Putamen (tissue), 1 donor: ENCODE data around the gene STRIP2.
"Not testable (repeated sequence)": the region's sequence is repeated elsewhere in the genome, so short reads cannot be mapped to it uniquely, and the experiment has no call there.

Source experiments
- DNase-seq: peaks from one replicate; pipeline ENCODE4 v3.0.0-alpha.2; 2016; ENCODE audit warnings: low spot score

Gene STRIP2, protein sequence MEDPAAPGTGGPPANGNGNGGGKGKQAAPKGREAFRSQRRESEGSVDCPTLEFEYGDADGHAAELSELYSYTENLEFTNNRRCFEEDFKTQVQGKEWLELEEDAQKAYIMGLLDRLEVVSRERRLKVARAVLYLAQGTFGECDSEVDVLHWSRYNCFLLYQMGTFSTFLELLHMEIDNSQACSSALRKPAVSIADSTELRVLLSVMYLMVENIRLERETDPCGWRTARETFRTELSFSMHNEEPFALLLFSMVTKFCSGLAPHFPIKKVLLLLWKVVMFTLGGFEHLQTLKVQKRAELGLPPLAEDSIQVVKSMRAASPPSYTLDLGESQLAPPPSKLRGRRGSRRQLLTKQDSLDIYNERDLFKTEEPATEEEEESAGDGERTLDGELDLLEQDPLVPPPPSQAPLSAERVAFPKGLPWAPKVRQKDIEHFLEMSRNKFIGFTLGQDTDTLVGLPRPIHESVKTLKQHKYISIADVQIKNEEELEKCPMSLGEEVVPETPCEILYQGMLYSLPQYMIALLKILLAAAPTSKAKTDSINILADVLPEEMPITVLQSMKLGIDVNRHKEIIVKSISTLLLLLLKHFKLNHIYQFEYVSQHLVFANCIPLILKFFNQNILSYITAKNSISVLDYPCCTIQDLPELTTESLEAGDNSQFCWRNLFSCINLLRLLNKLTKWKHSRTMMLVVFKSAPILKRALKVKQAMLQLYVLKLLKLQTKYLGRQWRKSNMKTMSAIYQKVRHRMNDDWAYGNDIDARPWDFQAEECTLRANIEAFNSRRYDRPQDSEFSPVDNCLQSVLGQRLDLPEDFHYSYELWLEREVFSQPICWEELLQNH

DNA sequence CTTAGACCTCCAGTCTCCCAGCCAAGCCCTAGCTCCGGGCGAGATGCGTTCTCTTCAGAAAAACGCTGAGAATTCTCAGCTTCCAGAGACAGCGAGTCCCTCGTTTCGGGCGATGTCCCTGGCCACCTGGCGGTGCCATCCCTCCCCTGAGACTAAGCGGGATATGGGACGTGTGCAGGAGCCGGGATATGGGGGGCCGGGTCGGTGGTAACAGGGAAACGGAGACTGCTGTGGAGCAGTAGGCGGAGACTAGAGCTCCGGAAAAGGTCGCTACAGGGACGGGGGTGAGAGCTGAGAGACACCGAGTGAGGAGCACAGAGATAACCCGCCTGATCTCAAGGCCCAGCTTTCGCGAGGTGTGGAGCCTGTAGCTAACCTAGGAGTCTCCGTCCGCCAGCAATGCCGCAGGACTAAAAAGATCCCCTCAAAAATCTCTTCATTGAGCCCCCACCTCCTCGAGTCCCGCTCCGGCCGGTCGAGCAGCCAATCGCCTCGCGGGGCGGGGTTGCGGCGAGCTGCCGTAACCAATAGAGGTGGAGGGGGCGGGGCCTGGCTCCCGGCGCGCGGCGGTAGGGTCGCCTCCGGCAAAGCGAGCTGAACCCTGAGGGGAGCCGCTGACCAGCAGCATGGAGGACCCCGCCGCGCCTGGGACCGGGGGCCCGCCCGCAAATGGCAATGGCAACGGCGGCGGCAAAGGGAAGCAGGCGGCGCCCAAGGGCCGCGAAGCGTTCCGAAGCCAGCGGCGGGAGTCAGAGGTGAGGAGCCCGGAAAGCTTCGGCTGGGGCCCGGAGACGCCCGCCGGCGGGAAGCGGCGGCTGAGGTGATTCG, at the start of gene STRIP2:
Gene STRIP2, plus strand, starts transcription at position 586 of the 828 bp plus-strand sequence. Its CDS starts 41 bp downstream, at position 627.
- peak; percentile 91 for DNase-seq

DNA sequence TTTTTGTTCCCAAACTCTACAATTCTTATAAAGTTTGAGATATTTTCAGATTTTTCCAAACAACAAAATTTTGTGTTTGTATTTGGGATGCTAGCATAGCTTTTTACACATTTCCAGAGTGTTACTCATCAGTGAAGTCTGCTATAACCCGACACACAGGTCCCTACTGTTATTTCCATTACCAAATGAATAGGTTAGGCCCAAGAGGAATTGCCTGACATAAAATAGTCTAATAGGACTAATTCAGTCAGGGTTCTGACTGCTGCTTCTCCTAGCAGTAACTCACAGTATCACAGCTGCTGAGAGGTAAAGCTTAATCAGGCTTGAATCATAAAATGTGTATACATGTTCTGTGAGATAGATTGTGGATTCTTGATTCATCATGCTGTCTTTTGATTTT, 49.1 kb upstream of the STRIP2 start:
- DNase-seq = no peak

DNA sequence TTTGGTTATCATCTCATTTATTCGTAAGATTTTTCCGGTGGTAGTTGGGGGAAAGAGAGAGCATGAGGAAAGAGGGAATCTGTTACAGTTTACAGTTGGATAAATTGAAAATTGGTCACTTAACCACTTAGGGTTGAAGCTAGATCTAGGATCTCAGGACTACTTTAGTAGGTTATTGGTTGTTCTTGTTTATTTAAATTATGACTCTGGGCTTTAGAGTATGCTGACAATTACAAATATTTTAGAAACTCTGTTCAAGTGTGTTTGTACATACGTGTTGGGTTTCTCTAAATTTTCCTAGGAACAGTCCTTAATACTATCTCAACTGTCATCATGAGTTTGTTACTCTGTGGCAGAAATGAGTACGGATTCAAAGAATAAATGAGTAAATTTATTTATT, 48.6 kb upstream of the STRIP2 start:
- DNase-seq = no peak

DNA sequence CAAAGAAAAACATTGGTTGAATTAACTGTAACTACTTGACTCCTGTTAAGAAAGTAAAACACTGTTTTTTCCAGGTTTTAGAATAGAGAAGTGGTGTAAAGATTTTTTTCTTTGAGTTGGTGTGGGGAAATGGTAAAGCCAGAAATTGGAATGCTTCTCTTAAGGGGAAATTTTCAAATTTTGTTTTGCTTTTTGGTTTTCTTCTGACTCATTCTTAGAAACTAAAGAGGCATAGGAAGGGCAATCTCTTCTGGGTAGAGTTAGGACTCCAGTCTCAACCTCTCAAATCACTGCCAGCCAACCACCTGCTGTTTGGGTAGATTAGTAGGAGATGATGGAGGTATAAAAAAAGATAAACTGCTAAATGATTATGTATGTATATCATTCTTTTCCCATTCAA, 47.7 kb upstream of the STRIP2 start:
- no peak for DNase-seq

DNA sequence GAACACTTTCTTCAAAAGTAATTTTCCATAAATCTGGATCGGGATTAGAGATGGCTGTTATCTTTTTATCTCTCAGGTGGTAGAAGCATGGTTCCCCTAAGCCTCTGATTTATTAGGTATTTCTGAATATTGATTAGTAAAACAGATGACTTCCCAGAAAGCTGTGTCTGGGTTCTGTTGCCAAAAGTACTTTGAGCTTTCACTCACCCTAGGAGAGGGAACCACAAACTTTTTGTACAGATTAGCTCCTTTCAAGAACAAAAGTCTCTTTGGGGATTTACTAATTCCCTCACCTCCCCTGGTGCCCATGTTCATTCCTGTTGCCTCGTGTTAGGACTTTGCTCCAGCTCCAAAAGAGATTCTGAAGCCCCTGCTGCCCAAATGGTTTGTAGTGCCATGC, 46.7 kb upstream of the STRIP2 start:
- DNase-seq = no peak

DNA sequence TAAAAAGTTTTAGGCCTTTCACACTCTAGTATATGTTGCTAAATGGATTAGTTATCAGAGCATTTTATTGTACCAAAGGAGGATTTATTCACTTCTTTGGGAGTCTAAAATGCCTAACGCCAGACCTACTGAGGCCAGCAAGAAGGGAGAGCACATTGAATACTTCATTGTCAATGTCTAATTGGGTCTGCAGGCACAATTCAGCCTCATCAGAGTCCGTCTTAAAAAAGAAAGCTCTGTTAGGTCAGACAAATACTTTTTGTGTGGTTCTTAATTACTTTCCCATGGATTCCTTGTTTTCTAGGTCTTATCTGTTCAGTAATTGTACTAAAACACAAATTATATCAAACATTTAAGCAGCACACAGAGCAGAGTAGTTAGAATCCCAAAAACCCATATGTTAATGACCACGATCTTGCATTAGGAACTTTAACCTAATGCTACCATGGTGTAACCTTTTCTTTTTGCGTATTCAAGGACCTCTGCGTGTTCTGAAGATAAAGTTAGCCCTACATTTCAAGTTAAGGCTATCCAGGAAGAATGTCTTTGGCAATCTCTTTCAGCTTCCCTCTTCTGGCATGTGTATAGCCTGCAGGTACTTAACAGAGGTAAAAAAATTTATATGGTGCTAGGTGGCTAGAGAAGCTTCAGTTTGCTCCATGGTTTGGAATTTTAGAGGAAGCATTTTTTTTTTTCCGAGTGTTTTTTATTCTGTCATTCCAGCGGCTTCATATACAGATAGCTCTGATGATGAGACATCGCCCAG, 45.7 kb upstream of the STRIP2 start:
- no peak for DNase-seq

DNA sequence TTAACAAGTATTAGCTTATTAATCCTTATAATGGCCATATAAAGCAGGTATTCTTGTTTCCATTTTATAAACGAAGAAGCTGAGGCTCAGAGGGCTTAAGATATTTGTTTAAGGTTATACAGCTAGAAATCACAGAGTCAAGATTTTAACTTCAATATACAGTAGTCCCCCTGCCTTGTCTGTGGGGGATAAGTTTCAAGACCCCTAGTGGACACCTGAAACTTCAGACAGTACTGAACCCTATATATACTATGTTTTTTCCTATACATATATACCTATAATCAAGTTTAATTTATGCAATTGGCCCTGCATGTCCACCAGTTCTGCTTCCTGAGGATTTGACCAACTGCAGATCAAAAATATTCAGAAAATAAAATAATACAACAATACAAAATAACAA, 44.4 kb upstream of the STRIP2 start:
- no peak for DNase-seq

DNA sequence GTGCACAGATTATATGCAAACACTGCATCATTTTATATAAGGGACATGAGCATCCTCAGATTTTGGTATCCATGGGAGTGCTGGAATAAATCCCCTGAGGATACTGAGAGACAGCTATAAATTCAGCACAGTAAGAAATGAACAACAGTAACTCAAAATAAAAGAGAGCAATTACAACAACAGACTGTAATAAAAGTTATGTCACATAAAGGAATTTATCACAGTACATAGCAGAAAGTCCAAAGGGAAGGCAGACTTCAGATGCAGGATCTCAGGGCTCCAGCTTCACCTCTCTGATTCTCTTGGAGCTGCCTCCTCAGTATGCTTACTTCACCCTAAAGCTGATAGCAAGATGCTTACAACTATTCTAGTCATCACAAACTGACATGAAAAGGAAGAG, 43.9 kb upstream of the STRIP2 start:
- no peak for DNase-seq

DNA sequence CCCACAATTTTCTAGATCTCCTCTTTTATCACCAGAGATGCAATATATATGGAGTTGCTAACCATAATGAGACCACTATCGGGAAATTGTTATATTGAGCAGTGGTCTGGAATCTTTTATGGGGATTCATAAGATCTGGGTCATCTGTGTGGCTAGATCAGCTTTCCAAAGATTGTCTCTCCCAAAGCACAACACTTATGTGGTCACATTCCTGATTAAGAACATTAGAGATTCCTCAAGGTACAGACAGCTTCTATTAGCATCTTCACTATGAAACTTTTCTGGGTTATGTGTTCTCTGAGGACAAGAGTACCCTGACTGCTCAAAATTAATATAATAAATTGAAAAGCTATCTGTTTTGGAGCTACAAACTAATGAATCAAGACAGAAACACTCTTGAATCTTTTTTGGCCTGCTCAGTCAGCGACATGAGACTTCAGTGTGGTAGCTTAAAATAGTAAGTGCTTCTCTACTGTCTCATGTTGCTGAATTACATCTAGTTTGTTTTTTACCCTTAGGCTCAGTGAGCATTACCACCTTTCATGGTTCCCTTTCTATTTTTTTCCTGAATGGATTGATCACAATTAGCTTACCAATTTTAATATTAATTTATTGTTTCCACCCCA, 42.6 kb upstream of the STRIP2 start:
- no peak for DNase-seq

DNA sequence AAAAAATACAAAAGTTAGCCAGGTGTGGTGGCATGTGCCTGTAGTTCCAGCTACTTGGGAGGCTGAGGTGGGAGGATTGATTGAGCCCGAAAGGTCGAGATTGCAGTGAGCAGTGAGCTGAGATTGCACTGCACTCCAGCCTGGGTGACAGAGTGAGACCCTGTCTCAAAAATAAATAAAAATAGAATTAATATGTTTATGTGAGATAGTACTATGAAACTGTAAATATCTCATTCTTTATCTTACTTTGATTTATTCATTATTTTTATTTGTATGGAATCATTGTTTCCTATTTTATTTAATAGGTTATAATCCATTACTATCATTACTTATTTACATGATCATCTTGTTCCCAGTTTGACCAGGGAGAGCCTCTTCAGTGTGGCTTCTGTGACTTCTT, 41.0 kb upstream of the STRIP2 start:
- DNase-seq = no peak

DNA sequence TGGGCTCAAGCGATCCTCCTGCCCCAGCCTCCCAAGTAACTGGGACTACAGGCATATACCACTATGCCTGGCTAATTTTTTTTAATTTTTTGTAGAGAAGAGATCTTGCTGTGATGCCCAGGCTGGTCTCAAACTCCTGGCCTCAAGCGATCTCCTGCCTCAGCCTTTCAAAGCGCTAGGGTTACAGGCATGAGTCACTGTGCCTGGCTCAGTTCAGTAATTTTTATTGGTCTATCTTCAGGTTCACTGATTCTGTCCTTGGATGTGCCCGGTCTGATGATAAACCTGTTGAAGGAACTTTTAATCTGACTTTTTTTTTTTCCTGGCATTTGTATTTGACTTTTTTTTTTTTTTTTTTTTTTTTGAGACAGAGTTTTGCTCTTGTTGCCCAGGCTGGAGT, 40.1 kb upstream of the STRIP2 start:
- no peak for DNase-seq

DNA sequence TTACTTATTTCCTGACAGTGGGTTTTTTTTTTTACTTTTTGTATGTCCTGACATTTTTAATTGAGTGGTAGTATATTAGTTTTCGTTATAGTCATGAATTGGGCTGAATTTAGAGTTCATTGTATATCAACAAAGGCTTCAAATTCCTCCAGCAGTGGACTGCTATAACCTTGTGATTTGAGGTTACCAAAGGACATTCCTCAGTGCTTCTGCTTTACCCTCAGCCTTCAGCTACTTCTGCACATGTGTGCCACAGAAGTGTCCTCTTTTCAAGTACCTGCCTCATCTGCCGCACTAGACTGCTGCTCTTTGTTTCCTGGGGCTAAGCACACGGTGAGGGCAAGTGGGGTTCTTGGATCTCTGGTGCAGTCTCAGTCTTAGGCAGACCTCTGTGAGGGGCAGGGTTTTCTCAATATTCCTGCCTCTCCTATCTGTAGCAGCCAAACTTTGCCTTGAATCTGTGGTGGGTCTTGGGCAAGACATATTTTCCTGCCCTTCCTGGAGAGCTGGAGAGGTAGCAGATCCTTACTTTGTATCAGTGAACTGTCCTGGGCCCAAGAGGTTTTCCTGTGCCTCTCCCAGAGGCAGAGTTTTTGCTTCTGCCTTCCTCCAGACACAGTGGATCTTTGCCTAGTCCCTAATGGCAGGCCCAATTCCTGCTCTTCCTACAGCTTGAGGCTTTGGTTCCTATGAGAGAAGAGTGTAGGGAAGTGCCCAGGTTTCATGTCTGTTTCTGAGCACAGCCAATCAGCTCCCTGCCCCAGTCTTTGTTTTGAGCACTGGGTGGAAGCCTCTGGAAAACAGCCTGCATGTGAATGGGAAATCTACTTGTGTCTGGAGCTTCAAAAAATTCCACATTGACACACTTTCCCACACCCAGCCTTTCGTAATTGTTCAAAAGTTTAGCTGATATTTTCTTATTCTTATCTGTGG, 39.0 kb upstream of the STRIP2 start:
- no peak for DNase-seq

DNA sequence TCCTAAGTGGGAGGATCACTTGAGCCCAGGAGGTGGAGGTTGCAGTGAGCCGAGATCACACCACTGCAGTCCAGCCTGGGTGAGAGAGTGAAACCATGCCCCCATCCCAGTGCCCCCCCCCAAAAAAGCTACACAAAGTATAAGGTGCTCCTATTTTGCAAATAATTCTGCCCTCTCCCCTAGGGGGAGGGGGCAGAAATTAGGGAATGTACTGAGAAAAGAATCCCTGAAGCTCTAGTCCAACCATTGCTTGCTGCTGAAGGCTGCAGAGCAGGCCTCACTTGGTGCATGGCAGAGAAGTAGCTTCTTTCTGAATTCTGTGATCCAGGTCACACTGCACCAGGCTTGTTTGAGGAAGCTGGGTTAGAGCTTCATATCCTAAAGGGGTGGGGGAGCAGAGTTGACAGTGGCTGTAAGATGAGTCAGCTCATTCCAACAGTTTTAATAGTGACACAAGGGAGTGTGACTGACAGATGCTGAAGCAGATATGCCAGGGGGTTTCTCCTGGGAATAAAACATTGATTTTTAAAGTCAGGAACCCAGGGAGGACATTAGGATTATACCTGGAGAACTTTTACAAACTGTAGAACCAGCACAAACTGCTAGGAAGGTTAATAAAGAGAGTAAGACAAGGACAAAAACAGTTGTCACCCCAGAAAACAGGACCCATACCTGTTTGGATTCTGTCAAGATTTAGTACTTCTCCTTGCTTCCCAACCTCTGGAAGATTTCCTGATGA, 32.8 kb upstream of the STRIP2 start:
- DNase-seq = no peak

DNA sequence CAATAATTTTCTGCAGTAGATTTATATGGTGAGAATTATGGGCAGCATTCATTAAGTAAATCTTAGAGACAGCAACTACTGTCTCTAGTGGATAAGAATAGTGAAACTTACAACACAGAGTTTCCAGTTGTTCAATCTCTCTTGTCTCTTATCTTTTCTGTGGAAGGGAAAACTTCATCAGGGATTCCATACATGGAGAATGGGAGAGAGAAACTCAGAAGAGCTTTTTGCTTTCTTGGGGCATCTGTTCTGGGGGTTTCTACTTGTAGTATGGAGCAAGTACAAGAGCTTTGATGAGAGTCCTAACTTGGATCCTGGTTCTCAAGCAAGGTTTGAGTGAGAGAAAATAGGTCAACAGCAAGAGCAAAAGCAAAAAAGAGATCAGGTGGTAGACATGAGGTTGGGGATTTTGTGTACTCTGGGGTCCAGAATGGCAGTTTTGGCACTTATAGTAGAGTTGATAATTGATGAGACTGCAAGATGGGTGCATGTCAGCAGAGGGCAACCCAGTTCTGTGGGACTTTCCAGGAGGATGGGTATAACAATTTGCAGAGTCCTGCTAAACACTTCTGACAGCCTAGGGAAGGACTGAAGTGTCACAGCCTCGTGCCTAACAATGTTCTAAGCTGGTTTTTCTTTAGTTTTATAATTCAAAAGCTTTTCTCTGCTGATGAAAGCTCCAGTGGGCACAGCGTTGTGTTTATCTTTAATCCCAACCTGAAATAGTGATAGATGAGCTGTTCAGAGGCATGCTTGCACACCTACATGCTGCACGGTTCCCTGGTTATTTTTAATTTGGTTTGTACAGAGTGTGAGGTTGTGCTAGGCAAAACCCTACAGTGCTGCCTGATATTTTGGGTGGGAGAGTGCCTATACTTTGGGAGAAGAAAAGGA, 32.0 kb upstream of the STRIP2 start:
- peak; percentile 73 for DNase-seq

DNA sequence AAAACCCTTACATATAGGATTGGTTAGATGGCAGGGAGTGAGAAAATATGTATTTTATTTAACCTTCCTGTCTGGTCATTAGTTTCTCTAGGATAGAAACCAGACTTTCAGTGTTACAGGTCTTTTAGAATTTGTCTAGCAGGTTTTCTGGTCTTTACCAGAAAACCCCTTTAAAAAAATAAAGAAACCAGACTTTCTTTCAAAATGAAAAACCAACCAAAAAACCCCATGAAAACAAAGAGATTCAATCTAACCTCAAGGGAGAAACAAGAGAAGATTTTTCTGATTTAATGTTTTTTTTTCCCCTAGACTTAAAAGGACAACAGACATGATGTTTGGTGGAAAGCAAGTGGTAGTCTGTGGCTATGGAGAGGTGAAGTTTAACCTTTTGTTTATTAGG, 28.7 kb upstream of the STRIP2 start:
- no peak for DNase-seq

DNA sequence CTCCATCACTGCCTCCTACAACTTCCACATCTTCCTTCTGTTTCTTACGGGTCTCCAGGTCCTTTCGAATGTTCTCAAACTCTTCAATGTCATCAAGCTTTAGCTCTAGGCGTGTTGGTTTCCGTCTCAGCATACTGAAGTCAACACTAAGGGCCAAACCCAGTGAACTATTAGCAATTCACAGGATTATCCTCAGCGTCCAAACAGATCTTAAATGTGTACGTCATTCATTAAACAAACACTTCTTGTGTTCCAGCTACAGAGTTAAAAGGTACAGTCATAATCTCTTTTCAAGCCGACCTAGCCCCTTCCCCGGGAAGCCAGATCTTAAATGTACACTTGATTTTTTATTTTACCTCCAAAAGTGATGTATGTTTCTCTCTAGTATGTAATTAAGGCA, 24.0 kb upstream of the STRIP2 start:
- DNase-seq = not testable (repeated sequence)

DNA sequence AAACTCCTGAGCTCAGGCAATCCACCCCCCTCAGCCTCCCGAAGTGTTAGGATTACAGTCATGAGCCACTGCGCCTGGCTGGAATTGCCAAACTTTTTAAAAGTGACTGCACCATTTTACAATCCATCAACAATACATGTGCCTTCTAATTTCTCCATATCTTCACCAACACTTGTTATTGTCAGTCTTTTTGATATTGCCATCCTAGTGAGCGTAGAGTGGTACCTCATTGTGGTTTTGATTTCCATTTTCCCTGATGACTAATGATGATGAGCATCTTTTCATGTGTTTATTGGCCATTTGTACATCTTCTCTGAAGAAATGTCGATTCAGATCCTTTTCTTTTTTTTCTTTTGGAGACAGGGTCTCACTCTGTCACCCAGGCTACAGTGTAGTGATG, 21.7 kb upstream of the STRIP2 start:
- DNase-seq = no peak

DNA sequence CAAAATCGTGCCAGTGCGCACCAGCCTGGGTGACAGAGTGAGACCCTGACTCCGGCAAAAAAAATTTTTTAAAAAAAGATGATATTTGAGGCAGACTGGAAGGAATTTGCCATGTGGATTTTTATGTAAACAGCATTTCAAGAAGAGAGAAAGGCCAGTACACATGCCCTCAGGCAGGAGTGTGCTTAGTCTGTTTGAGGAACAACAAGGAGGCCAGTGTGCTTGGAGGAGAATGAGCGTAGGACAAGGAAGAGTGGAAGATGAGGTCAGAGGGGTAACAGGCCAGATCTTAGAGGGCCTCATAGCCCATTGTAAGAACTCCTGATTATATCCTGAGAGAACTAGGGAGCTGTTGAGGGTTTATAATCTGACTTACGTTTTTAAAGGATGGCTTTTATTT, 17.2 kb upstream of the STRIP2 start:
- DNase-seq = no peak
